WERI-Rb-1 (cell line): Measurements from ENCODE around the gene STRN.

ENCODE experiments used
- DNase-seq: peaks from one replicate; pipeline ENCODE4 v3.0.0-alpha.2; 2020
- H3K27ac ChIP-seq: fragments of 250-450 bp; sonication (Bioruptor Pico); 2 replicates; pipeline ENCODE4 v1.5.1; 2020; ENCODE audit warnings: mild to moderate bottlenecking, moderate library complexity
- H3K27me3 ChIP-seq: fragments of 250-450 bp; sonication (Bioruptor Pico); 2 replicates; pipeline ENCODE4 v1.5.1; 2021; ENCODE audit warnings: mild to moderate bottlenecking, low read depth, moderate library complexity; ENCODE audit not compliant: insufficient read depth, severe bottlenecking
- H3K36me3 ChIP-seq: fragments of 250-450 bp; sonication (Bioruptor Pico); 2 replicates; pipeline ENCODE4 v1.5.1; 2020; ENCODE audit warnings: mild to moderate bottlenecking, moderate library complexity
- H3K4me3 ChIP-seq: 2 replicates; pipeline ENCODE4 v1.5.1; 2011; ENCODE audit warnings: low read depth, mild to moderate bottlenecking, control low read depth, low read length
- H3K9me3 ChIP-seq: fragments of 250-450 bp; sonication (Bioruptor Pico); 2 replicates; pipeline ENCODE4 v1.5.1; 2021; ENCODE audit warnings: mild to moderate bottlenecking, moderate library complexity; ENCODE audit not compliant: severe bottlenecking
- TF ChIP-seq, protein P1 (sequence below): IDR thresholded peaks from 2 replicates; pipeline ENCODE4 v1.5.1; 2011; ENCODE audit warnings: low read depth, mild to moderate bottlenecking, control low read depth, inconsistent platforms, low read length

STRN gene

DNA sequence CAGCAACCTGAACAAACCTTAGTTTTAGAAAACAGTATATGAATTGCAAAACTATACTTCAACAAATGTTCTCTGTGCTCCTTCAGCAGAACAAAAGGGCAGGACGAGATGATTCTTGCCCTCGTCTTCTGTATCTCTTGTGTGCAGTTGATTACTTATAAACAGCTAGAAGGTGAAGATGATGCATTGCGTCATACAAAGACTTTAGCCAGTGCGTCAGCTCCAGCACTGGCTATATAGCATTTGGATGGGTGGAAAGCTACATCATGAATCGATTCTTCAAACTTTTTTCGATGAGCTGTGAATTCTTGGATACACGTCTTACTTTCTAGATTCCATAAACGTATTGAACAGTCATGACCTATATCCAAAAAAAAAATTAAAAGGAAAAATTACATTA, 117.1 kb downstream of the STRN start:
- DNase-seq: no peak

DNA sequence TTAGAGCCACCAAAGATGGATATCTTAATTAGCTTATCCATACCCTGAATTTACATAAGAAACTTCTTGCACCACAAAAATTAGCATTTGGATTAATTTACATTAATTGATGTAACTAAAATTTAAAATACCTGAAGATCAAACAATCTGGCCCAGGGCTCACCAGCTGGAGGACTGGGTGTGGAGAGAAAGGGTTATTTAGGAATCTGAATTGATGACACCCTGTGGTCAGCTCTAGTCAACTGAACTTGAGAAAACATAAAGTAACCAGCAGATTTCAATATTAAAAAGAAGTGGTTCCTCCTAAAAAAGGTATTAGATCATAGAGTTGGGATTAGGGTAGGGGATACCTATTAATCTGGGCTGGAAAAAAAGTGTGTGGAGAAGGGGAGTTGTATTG, 122.5 kb downstream of the STRN start:
- H3K4me3 ChIP-seq: no peak overlapping the region
- no peak for DNase-seq
- H3K9me3 ChIP-seq: no peaks in the 10 kb centered on the region
- H3K27me3 ChIP-seq: no peaks in the 10 kb centered on the region
- H3K36me3 ChIP-seq: peaks cover 4% of the 10 kb centered on the region
- TF ChIP-seq, protein P1, sequence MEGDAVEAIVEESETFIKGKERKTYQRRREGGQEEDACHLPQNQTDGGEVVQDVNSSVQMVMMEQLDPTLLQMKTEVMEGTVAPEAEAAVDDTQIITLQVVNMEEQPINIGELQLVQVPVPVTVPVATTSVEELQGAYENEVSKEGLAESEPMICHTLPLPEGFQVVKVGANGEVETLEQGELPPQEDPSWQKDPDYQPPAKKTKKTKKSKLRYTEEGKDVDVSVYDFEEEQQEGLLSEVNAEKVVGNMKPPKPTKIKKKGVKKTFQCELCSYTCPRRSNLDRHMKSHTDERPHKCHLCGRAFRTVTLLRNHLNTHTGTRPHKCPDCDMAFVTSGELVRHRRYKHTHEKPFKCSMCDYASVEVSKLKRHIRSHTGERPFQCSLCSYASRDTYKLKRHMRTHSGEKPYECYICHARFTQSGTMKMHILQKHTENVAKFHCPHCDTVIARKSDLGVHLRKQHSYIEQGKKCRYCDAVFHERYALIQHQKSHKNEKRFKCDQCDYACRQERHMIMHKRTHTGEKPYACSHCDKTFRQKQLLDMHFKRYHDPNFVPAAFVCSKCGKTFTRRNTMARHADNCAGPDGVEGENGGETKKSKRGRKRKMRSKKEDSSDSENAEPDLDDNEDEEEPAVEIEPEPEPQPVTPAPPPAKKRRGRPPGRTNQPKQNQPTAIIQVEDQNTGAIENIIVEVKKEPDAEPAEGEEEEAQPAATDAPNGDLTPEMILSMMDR: no peak
- H3K27ac ChIP-seq: no peak overlapping the region

More for the DNA sequence above, 117.1 kb downstream of the STRN start:
- TF ChIP-seq, protein P1: no peak
- H3K27me3 ChIP-seq: no peaks in the 10 kb centered on the region
- no peaks in the 10 kb centered on the region for H3K9me3 ChIP-seq
- H3K4me3 ChIP-seq: no peak overlapping the region
- peaks cover 15% of the 10 kb centered on the region for H3K36me3 ChIP-seq
- H3K27ac ChIP-seq: no peak overlapping the region

DNA sequence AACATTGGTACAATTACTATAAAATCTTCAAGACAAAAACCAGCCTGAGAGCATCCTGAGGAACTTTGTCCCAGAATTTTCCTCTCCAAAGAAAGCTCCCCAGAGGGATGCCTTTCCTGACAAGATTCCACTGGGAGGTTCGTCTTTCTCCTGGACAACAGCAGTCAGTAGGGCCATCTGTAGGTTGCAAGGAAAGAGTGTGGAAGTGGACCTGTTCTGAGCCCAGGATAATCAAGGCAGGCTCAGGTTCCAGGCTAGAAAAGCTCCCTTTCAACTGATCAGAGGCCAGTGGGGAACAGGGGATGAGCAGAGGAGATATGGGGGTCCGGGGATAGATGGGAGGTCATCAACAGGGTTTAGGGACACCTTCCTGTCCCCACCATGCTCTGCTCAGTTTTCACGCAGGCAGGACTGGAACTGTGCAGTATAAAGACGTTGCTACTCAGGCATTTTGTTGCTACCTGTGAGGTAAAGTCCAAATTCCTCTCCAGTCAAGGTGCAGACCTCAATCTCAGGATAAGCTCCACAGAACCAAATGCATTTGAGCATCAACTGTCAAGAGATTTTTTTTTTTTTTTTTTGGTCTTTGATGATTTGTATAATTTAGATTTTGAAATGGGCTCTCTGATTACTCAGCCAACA, 126.2 kb downstream of the STRN start:
- DNase-seq: no peak
- TF ChIP-seq, protein P1: no peak
- H3K4me3 ChIP-seq: no peak overlapping the region
- H3K27ac ChIP-seq: no peak overlapping the region
- H3K27me3 ChIP-seq: no peaks in the 10 kb centered on the region
- no peaks in the 10 kb centered on the region for H3K36me3 ChIP-seq
- no peaks in the 10 kb centered on the region for H3K9me3 ChIP-seq

DNA sequence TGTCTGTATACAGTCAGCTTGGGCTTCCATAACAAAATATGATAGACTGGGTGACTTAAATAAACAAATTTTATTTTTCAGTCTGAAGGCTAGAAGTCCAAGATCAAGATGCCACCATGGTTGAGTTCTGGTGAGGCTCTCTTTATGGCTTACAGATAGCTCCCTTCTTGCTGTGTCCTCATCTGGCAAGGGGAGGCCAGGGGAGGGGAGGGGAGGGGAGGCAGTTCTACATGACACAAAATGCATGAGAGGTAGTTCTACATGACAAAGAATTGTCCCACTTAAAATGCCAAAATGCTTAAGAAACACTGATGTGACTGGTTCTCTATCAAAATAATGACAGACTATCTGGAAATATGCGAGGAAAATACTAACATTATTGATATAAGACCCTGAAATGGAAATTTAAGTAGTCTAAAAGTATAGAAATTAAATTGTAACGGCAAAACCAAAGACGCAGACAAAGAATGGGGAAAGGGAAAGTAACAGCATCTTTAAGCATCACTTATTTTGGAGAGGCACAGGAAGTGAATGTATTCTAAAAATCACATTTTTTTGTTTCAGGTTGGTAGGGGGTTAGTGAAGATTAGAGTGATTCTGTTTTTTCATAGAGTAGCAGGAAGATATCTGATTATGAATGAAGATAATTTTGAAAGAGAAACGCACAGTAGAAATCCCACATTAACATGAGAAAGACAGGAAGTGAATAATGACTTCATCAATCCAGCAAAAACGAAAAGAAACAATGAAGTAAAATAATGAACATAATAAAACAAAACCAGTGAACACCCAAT, 131.4 kb downstream of the STRN start:
- Histone ChIP-seq H3K27me3 (no peaks in the 10 kb centered on the region), H3K27ac (no peak overlapping the region), H3K4me3 (no peak overlapping the region), H3K9me3 (no peaks in the 10 kb centered on the region), H3K36me3 (no peaks in the 10 kb centered on the region)
- no peak for DNase-seq
- TF ChIP-seq, protein P1: no peak

DNA sequence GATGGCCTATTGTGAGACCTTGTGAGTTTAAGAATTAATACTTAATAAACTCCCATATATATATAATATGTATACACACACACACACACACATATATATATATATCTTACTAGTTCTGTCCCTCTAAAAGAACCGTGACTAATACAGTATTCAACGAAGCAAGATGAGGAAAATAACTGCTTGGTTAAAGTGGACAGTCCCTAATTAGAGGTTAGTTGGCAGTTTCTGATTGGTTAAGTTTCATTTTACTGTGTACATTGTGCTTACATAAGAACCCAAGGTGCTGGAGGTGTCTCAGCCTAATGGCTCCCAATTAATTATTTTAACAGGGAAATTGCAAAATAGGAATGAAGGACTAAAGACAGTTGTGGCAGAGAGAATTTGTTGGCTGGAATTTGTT, 132.1 kb downstream of the STRN start:
- no peak for DNase-seq
- H3K36me3 ChIP-seq: no peaks in the 10 kb centered on the region
- TF ChIP-seq, protein P1: no peak
- no peak overlapping the region for H3K4me3 ChIP-seq
- no peaks in the 10 kb centered on the region for H3K27me3 ChIP-seq
- H3K9me3 ChIP-seq: no peaks in the 10 kb centered on the region
- no peak overlapping the region for H3K27ac ChIP-seq
